HG03457 (cell line): ENCODE data around the gene MYCN.
"Not testable (repeated sequence)": the region's sequence is repeated elsewhere in the genome, so short reads cannot be mapped to it uniquely, and the experiment has no call there.

Source experiments
- ATAC-seq: cut with Tn5 transposase; IDR thresholded peaks from one replicate; pipeline ENCODE4 v1.9.1; 2021; ENCODE audit warnings: moderate number of reproducible peaks; ENCODE audit not compliant: unreplicated experiment

The MYCN gene

GRCh38 chr2:15907461-15908324 lies 32.7 kb upstream of the MYCN start:
- no peak for ATAC-seq

GRCh38 chr2:15908371-15908770 lies 32.0 kb upstream of the MYCN start:
- ATAC-seq: no peak

- ATAC-seq: no peak
Measured at GRCh38 chr2:15909157-15909556, 31.2 kb upstream of the MYCN start.

GRCh38 chr2:15909736-15910135 lies 30.6 kb upstream of the MYCN start:
- ATAC-seq: no peak

- not testable (repeated sequence) for ATAC-seq
Measured at GRCh38 chr2:15911270-15911669, 29.1 kb upstream of the MYCN start.

- no peak for ATAC-seq
Measured at GRCh38 chr2:15911686-15912085, 28.7 kb upstream of the MYCN start.

- no peak for ATAC-seq
Measured at GRCh38 chr2:15912203-15912602, 28.1 kb upstream of the MYCN start.

- no peak for ATAC-seq
Measured at GRCh38 chr2:15913146-15913545, 27.2 kb upstream of the MYCN start.

GRCh38 chr2:15914596-15915385 lies 25.6 kb upstream of the MYCN start:
- ATAC-seq: no peak

GRCh38 chr2:15915546-15915945 lies 24.8 kb upstream of the MYCN start:
- ATAC-seq: not testable (repeated sequence)

GRCh38 chr2:15916336-15916735 lies 24.0 kb upstream of the MYCN start:
- no peak for ATAC-seq

- no peak for ATAC-seq
Measured at GRCh38 chr2:15918761-15919356, 21.5 kb upstream of the MYCN start.

GRCh38 chr2:15919716-15920434 lies 20.5 kb upstream of the MYCN start:
- no peak for ATAC-seq

GRCh38 chr2:15920696-15921095 lies 19.7 kb upstream of the MYCN start:
- ATAC-seq: no peak

GRCh38 chr2:15923597-15923996 lies 16.8 kb upstream of the MYCN start:
- ATAC-seq: no peak

GRCh38 chr2:15925819-15926218 lies 14.5 kb upstream of the MYCN start:
- ATAC-seq: no peak

- no peak for ATAC-seq
Measured at GRCh38 chr2:15926252-15926651, 14.1 kb upstream of the MYCN start.

GRCh38 chr2:15927551-15928218 lies 12.7 kb upstream of the MYCN start:
- no peak for ATAC-seq

- ATAC-seq: not testable (repeated sequence)
Measured at GRCh38 chr2:15929008-15929407, 11.3 kb upstream of the MYCN start.

- ATAC-seq: no peak
Measured at GRCh38 chr2:15929861-15930260, 10.5 kb upstream of the MYCN start.
